ENCODE data around the gene KCNH3.
"Not testable (repeated sequence)": the region's sequence is repeated elsewhere in the genome, so short reads cannot be mapped to it uniquely, and the experiment has no call there.

KCNH3 gene

DNA sequence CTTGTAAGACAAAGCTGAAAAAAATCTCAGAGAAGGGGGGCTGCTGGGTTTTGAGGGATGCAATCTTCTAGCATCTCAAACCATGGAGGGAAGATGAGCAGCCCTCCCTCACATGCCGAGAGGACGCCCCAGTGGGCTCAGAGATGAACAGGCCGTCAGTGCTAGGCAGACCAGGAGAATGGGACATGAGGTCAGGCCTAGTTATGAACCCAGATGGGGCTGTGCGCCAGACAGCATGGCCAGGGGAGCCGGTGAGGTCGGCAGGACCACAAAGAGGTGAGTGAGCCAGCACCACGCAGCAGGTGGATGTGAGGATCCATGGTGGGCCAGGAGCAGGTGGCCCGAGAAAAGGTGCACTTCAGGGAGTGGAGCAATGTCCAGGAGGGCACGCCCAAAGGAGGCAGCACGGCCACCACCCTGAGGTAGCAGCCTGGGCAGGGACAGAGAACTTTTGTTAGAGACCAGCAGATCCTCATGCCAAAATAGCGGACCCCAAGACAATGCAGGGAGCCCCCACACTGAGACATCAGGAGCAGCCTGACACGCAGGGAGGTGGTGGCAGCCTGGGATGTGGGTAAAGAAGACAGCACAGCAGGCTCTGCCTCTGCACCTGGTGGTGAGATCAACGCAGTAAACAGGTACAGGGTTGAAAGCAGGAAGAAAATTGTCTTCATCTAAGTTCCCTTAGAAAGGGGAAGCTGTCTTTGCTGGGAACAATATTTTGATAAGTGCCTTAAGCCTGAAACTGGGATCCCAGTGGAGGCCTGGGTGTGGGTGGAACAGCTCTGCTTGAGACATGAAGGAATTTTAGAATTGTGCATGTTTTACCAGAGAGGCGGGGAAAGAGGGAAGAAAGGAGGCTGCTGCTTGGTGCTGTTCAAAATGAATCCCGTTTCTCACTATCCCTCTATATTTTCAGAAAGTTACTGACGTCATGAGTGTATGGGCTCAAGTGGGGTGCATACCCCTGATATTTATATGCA, 46.9 kb downstream of the KCNH3 start:
- DNase-seq (ENCODE audit: low spot score), result no peak

DNA sequence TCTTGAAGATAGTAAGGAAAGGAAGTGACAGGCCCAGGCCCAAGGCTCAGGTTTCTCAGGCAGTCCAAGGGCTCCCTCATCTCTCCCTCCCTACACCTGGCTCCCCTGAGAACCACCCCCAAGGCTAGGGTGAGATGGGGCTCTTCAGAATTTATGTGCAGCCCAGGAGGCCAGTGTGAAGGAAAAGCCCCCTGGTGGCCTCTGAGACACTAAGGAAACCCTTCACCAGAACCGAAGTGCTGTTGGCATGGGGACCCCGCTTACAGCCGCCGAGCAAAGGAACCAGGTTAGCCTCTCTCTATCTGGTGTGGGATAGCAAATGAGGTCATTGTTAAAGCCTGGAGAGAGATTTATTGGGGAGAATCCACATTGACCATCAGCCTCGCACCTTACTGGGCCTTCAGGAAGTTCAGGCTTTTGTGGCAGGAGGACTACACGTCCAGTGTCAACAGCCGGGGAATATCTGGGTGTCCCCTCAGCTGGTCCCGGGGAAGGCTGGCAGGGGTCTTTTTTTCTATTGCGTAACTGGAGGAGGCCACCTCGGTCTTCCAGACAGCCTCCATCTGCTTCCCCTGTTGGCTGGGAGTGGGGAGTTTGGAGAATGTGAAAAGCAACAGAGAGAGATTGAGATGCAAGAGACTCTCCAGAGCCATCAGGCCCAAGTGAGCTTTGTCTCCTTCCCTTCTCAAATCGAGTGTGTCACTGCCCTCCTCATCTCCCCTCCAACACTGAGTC, 48.5 kb downstream of the KCNH3 start:
- no peak for DNase-seq (ENCODE audit: low spot score)

DNA sequence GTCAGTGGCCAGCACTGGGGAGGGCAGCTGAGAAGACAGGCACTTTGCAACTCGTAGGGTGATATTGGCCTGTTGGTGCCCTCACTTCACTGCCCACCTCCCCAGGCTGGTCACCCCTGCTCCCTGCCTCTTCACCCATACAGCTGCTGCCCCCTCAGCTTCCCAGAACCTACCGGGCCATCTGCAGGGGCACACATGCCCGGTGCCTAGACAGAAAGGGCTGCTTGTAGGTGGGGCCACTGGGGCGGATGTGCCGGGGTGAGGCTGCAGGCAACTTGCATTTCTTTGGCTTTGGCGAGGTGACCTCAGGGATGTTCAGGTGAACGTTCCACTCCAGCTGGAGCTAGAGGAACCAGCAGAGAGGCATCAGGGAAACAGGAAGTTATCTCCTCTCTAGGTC, 49.5 kb downstream of the KCNH3 start:
- DNase-seq (ENCODE audit: low spot score), result no peak

DNA sequence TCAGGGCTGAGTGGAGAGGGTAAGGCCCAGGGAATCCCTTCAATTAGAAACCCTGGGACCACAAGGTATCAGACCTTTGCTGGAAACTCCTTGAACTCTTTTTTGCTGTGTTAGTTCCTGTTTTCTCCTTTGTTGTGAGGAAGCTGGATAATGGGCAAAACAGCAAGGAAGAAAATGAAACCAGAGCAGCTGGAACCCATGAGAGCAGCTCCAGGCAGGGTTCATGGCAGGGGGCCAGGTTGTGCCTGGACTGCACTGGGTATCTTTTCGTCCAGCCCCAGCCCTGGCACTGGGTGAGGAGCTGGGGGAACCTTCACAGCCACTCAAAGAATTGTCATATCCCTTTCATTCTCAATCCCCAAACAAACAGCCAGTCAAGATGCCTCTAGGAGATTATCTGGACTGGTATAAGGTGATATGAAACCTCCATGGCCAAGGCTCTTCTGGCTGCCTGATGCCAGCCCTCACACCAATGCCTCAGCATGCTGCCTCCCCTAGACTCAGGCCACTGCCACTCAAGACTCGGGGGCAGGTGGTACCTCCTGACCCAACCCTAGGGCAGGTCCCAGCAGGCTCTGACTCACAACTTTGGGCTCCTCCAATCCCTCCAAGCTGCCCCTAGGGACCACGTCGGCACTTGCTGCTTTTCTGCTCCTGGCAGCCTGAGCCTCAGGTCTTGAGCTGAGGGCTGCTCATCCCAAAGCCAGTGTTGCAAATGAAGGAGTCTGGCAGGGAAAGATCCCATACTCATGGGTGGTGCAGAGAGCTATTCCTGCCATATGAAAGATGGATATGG, 50.1 kb downstream of the KCNH3 start:
- no peak for DNase-seq (ENCODE audit: low spot score)

DNA sequence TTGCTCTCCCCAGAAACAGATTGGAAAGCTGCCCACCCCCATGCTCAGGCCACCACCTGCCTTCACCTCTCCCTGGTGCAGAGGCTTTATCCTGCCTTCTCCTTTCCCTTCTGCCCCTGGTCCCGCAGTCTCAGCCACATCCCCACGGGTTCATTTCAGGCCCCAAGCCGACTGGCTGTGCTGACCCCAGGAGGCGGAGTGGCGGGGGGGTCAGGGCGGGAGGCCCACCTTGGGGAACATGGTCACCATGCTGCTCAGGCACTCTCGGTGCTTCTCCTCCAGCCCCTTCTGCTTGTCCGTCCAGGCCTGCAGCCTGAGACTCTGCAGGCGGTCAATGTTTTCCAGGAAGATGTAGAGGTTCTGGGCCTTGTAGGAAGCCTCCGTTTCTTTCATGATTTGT, 59.7 kb downstream of the KCNH3 start:
- no peak for DNase-seq (ENCODE audit: low spot score)

DNA sequence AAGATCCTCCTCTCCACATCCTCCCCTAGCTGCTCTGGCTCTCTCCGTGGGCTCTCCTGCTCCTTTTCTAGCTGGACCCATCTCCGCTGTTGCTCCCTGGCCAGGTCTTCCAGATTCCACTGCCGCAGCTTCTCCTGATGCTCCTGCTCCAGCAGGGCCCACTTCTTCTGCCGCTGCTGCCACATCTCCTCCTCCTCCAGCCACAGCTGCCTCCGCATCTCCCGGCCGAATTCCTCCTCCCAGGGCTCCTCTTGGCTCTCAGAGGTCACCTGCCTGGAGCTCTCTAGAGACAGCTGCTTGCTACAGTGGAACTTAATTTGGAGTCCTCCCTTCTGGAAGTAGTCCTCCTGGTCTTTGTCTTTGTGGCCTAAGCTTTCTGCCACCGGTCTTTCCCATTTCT, 61.1 kb downstream of the KCNH3 start:
- DNase-seq (ENCODE audit: low spot score), result no peak

DNA sequence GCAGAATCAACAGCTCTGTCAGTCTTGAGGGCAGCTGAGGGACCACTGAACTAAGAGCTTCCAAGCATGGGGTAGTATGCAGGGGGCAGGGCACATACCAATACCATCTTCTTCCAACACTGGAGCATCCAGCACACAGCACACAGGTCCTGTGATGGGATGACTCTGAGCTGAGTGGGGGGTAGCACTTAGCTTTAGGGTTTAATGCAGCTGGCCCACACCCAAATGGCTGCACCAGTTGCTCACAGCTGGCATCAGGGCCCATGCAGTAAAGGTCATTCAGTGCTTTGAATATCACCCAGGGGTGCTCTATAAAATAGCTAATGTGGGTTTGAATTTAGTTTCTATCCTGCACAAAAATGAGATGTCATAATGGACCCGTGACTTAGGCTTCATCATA, 64.9 kb downstream of the KCNH3 start:
- no peak for DNase-seq (ENCODE audit: low spot score)

DNA sequence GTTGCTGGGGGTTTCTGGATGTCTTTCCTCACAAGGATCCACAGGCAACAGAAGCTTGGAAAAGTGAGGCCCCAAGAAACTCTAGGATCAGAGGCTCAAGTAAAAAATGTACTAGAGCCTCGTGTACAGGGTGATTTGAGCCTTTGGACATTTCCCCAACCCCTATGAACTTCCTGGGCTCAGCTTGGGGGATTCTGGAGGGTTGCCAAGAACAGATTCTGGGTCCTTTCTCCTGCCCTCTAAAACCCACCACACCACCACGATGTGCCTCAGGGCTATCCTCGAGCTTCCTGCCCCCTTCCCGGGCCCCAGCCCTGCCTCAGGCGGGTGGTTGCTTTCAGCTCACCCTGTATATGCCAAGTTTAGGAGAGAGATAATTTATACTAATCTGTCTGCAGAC, 66.0 kb downstream of the KCNH3 start:
- DNase-seq (ENCODE audit: low spot score), result no peak

DNA sequence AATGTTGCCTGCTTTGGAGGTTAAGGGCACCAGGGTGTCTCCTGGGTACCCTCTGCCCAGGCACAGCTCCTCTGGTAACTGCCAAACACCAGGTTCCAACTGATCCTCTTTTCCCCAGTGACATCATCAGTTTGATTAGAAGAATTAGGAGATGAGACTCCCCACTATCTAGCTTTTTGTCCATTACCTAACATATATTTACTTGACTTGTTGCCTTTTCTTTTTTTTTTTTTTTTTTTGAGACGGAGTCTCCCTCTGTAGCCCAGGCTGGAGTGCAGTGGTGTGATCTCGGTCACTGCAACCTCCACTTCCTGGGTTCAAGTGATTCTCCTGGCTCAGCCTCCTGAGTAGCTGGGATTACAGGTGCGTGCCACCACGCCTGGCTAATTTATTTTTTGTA, 66.7 kb downstream of the KCNH3 start, which contains the start of gene FAM186B:
TSS of gene FAM186B (minus strand) at position 101 of the 400 bp plus-strand sequence. CDS start 162 bp downstream, outside the sequence.
- DNase-seq (ENCODE audit: low spot score), result not testable (repeated sequence)

Data from NAMALWA (cell line).